KBM-7 (cell line): ENCODE results near the gene MAB21L3.

Source experiments
- DNase-seq: peaks from one replicate; pipeline ENCODE4 v3.0.0-alpha.2; 2015
- in situ Hi-C: fragments of 300-500 bp; cut with MboI; formaldehyde crosslinking; loops from 2 replicates; pipeline ENCODE4 v1.14.3; 2020; ENCODE audit warnings: low sequenced_read_pairs, low pct_unique_long_range_greater_than_20kb, mixed read lengths

The MAB21L3 gene

DNA sequence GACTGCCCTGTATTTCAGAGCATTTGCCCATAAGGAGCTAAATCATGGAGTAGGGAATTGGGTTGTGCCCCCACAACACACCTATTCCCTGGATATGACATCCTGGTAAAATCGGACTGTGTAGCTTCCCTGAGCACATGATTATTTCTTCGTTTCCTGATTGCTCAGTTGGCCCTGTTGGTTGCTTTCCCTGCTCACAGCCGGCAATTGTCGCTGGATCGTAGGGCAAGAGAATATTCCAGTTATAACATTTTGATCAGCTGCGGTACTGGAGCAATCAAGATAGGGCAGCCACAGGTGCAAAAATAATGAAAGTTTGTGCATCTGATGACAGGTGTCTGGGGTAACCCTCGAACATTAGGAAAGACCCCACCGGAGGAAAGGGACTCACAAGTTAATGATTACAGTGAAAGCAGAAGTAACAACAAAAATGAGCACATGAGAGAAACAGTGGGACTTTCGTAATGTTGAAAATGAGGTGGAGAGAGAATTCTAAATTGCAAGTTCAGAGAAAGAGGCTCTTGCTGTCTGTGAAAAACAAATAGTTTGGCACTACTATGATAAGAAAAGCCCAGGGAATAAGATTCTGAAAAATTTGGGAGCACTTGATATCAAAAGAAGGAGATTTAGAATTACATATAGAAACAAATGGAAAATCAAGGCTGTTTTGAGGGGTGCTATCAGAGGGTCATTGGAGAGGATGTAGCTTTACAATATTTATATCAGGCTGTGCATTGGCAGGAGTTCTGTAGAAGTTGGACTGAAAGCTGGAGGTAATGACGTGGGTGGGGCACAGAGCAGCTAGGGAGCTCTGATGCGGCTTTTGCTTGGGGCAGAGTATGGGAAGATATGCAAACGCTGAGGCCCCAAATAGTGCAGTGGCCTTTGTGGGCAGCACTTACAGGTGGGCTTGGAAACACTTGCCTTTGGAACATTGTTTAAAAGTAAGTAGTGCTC, at the start of gene MAB21L3:
TSS of gene MAB21L3 (plus strand) at position 833 of the 957 bp plus-strand sequence. CDS start 1,217 bp downstream, outside the sequence.
- in situ Hi-C loops: no loop called here
- DNase-seq: no peak

DNA sequence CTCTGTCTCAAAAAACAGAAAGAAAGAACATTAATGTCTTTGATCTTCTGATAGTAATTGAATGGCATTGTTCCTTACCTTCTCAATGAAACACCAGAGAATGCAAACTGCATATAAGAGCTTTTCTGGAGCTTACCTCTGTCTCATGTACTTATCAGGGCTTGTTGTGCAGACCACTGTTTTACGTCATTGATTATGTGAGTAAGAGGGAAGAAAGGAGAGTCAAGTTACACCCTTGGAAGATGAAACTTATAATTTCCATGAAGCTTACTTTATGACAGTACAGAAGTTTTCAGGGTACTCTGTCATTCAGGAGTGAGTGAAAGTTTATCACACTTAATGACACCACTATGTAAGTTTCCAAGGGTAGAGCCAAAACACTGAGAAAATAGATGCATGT, 49.0 kb upstream of the MAB21L3 start:
- in situ Hi-C loops: no loop called here
- DNase-seq: no peak

DNA sequence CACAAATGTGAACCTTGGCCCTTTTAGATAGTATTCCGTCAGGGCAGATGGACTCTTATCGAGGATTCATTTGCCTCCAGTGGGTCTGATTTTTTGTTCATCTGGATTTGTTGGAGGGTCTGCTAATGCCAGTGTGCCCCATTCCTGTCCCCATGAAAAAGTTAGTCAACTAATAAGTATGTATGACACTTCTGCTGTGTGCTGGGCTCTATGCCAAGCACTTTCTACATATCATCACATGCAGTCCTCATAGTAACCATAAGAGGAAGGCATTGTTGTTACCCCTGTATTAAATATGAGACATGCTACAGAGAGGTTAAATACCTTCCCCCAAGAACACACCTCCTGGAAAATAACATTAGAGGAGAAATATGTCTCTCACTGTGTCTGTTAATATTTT, 46.6 kb upstream of the MAB21L3 start:
- DNase-seq: no peak
- in situ Hi-C loops: no loop called here

DNA sequence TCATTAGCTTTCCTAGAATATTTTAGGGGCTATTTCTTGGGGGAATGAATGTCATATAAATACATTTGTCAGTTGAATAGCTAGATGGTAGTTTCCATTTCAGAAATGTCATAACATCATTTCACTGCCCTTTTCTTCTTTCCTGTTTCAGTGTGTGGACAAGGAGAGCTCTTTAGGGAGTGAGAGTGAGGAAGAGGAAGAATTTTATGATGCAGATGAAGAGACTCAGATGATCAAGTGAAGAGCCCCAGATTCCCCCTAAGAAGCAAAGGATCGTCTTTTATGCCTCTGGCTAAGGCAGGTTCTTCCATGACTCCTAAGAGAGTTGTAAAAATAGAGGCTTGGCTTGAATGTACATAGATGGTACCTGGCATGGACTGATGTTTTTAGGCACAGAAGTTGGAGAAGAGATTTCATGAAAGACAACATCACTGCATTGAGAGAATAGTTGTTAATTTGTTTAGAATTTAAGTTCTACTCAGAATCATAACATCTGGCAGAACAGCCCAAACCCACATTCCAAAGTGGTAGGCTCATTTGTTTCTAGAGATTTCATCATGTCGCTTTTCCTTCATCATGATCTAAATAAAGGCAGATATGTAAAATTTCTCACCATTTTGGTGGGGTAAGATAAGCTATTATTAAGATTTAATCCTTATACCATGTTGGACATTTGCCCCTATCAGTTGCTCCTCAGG, 44.2 kb upstream of the MAB21L3 start:
- in situ Hi-C loops: no loop called here
- DNase-seq: no peak

DNA sequence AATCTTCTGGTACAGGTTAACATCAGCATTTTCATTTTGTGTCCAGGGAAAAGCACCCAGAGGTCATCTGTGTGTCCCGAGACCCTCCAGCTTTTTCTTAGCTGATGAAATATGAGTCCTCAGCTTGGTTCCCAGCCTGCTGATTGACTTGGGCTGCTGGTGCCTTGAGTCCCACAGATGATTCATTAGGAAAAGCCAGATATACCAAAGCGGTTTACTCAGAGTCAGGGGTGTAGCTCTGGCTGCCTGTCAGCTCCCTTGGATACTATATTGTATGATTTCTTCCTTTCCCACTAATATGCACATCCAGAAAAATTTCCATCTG, 43.7 kb upstream of the MAB21L3 start:
- in situ Hi-C loops: no loop called here
- DNase-seq: no peak

DNA sequence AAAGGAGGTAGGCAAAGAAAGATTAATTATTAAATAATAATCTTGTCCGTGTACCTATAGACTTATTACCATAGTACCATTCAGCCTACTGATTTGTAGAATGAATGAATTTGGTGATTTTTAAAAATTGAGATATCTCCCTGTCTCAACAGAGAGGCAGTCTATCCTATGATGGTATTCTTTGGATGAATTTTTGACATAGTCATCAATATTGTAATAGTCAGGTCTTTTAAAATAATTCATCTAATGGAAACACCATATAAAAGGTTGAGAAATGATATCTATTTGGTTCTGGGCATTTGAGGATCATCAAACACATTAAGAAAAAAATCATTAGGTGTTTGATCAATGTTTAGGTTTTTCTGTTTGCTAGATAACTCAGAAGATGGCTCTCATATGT, 35.6 kb upstream of the MAB21L3 start:
- in situ Hi-C loops: no loop called here
- no peak for DNase-seq

DNA sequence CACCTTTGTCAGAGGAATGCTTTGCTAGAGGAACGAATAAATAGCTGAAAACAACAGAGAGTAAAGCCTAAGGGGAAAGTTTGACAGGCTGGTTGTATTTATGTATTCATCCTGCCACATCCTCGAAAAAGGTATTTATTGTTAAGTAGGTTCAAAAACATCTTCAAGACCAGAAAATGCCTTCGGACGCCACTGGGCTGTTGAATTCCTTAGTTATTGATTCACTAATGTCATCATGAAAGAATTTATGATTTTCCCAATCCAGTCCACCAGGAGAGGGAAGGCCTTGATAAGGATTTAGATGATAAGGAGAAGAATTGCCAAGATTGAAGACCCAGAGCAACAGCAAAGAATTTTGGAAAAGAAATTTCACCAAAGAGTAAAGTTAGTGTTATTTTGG, 35.2 kb upstream of the MAB21L3 start:
- in situ Hi-C loops: no loop called here
- DNase-seq: no peak

DNA sequence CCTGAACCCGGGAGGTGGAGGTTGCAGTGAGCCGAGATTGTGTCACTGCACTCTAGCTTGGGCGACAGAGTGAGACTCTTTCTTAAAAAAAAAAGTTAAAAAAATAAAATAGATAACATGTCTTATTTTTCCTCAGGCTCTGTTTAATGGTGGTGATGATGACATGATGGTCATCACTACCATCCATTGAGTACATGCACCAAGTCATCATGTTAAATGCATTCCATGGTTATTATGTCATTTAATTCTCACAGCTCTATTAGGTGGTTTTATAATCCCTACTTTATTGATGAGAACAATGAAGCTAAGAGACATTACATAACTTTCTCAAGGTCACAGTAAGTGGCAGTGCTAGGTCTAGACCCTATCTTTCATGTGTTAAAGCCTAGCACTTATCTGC, 34.4 kb upstream of the MAB21L3 start:
- in situ Hi-C loops: no loop called here

DNA sequence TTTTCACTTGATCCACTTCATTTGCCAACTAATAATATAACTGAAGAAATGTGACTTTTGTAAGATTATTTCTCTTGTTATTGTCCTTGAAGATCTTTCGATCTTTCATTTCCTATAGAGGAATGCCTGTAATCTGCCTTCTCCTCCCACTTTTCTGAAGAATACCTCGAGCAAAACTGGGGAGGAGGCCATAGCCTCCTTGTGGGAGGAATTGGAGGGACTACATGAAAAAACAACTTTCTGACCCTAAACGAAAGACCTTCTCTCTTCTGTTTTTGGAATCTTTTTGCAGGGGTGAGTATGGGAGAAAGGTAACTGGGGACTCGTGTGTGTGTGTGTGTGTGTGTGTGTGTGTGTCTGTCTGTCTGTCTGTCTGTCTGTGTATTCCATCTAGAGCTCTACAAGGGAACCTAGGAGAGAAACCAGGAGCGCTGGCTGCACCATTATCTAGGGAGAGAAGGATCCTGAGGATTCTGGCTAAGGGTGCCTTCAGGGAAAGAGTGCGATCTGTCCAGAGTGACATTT, 32.4 kb upstream of the MAB21L3 start:
- in situ Hi-C loops: no loop called here
- no peak for DNase-seq

More for the DNA sequence above, 34.4 kb upstream of the MAB21L3 start:
- no peak for DNase-seq

DNA sequence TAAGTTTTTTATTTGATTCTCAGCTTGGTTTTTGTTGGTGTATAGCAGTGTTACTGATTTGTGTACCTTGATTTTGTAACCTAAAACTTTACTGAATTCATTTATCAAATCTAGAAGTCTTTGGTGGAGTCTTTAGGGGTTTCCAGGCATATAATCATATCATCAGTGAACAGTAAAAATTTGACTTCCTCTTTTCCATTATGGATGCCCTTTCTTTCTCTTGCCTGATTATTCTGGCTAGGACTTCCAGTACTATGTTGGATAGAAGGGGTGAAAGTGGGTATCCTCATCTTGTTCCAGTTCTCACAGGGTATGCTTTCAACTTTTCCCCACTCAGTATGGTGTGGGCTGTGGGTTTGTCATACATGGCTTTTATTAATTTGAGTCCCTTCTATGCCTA, 23.6 kb upstream of the MAB21L3 start:
- in situ Hi-C loops: no loop called here
- DNase-seq: peak; percentile 19

DNA sequence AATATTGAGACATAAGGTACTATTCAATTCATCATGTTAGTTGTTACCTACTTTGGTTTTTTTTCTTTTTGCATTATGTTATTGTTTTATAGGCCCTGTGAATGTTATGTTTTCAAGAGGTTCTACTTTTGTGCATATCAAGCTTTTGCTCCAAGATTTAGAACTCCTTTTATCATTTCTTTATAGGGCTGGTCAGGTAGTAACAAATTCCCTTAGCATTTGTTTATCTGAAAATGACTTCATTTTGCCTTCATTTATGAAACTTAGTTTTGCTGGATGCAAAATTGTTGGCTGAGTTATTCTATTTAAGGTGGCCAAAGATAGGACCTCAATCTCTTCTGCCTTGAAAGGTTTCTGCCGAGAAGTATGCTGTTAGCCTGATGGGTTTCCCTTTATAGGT, 21.3 kb upstream of the MAB21L3 start:
- in situ Hi-C loops: no loop called here
- no peak for DNase-seq

DNA sequence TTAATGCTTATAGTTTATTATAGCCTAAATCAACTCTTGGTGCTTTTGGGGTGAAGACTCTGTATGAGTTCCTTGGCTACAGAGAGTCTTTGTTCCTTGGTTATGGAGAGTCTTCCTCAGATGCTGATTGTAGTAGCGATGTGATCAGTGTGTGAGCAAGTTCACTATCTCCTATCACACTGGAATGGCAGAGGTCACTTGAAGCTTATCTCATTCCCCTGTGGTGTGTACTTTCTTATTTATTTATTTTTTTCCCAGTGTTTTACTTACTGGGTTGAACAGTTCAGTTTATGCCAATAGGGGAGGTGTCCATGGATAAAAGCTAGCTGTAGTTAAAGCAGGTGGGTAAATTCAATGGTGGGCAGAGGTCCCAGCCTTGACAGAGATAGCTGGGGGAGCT, 20.1 kb upstream of the MAB21L3 start:
- in situ Hi-C loops: no loop called here

DNA sequence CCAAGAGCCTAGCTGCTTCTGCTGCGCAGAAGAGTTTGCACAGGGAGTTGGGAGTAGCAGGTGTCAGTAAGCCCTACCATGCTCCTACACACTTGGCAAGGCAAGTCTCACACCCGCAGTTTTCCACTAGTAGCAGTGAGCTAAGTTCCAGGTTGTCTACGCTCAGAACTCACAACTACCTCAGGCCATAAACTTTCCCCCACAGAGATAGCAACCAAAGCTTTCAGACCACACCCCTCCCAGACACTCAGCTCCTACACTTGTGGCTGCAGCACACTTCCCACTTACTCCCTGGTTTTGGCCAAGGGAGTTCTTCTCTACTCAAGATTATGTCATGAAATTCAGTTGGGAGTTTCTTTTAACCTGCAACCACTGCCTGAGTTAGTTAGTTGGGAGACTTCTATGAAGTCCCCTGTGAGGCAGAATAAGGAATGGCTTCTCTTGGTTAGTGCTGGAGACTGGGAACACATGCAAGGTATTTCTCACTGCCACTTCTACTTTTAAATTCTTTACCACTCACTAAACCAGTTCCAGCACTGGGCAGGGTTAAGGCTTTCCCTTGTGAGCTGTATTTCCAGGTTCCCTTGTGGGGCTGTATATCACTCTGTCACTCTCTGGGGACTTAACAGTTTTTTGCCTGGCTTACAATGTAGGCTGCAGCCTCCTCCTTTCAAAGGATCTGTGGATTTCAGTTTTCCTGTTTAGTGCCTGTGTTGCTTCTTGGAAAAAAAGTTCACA, 18.3 kb upstream of the MAB21L3 start:
- in situ Hi-C loops: no loop called here
- no peak for DNase-seq

More for the DNA sequence above, 20.1 kb upstream of the MAB21L3 start:
- DNase-seq: no peak

DNA sequence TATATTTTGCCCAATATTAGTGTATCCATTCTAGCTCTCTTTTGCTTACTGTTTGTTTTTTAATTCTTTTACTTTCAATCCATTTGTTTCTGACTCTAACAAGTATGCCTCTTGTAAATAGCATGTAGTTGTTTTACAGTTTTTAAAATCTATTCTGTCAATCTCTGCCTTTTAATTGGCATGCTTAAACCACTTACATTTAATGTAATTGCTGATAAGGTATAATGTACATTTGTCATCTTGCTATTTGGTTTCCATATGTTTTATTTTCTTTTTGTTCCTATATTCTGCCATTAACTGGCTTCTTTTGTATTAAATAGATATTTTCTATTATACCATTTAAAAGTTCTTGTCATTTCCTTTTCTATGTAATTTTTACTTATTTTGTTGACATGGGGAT, 16.2 kb upstream of the MAB21L3 start:
- in situ Hi-C loops: no loop called here
- no peak for DNase-seq

DNA sequence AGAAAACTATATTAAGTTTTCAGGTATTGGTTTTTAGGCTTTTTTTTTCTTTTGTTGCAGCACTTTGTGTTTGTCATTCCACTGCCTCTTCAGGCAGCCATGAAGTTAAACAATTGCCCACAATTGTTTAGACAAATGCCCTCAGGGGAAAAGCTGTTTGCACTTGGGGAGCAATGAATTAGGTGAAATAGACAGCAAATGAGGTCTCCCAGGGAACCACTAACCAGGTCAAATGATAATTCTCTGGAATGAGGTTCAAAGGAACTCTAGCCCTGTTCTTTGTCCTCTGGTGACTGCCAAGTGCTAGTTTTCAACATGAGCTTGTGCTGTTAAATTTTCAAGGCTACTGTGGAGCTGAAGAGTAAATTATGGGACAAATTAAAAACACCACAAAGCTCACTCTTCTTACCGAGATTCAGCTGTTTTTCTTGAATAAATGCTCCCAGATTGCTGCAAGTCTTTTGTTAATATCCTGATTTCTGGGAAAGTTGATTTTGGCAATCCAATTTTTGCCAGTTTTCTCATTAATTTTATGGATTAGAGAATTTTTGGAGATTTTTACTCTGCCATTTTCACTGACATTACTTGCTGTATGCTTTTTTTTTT, 15.1 kb upstream of the MAB21L3 start:
- no peak for DNase-seq
- in situ Hi-C loops: no loop called here

DNA sequence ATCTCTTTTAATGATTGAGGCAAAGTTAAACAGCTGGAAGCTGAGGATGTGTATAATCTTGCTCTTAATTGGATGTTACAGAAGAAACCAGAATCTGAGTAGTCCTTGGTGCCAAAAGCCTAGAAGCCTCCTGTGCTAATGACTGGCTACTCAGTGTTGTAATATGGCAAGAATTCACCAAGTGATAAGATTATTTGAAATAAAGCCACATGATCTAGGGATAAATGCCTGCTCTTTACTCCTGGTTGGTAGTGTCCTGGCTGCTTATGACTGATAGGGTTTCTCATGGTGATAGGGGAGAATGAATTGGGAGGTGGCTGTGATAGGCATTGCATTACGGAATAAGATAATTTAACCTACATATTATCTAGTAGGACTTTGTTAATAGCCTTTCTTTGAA, 13.6 kb upstream of the MAB21L3 start:
- no peak for DNase-seq
- in situ Hi-C loops: no loop called here

DNA sequence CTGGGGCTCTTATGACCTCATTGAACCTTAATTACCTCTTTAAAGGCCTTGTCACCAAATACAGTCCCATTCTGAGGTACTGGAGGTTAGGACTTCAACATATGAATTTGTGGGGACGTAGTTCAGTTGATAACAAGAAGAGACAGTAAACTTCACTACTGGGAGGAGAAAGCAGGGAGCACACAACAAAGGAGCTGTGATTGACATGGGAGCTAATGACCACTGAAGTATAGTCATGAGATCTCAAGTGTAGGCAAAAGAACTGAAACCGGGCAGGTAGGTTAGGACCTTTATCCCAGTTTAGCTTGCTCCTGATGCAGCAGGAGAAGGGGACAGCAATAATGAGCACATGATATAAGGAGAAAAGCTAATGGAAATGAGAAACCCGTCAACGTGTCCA, 11.8 kb upstream of the MAB21L3 start:
- DNase-seq: no peak
- in situ Hi-C loops: no loop called here

DNA sequence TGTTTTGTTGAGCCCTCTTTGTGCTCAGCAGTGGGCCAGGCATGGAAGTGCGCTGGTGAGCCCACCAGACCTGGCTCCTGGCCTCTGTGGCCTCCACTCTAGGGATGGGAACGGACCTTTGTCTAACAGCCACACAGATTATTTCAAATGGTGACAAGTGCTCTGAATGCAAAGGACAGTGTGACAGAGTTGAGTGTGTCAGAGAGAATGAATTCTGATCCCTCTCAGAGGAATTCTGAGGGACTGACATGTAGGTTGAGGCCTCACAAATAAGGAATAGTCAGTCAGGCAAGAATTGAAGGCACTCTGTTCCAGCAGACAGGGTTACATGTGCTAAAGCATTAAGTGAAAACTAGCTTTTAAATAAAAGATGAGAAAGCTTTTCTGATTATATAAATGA, 11.3 kb upstream of the MAB21L3 start:
- DNase-seq: no peak
- in situ Hi-C loops: no loop called here

DNA sequence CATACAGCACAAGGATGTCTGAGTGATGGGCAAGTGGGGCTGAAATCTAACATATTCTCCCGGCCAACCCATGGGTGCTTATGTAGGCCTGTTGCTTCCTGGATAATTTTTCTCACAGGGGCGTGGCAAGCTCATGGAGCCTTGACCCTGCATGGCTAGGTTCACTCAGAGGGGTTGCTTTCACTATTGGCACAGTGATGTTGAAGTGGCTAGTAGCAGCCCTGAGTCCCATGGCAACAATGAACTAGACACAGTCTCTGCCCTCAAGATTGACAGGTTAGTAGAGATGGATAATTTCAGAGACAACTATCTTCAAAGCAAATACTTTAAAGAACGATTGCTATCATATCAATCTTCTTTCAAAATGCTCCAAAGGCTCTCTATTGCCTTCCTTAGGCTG, 6.5 kb upstream of the MAB21L3 start:
- in situ Hi-C loops: no loop called here
- DNase-seq: no peak
